Measurements from ENCODE around the gene IL4R.

DNA sequence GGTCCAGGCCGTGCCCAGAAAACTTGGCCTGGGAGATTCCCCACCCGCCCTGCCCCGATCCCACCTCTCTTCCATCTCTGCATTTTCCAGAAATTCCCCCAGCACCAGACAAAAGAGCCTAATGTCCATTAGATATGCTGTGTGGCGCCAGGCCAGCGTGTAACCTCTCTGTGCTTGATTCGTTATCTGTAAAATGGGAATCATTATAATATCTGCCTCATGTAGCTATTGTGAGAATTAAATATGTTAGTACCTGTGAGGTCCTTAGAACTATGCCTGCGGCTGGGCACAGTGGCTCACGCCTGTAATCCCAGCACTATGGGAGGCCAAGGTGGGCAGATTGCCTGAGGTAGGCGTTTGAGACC lies 54.6 kb downstream of the IL4R start:
- TF ChIP-seq, protein P1, sequence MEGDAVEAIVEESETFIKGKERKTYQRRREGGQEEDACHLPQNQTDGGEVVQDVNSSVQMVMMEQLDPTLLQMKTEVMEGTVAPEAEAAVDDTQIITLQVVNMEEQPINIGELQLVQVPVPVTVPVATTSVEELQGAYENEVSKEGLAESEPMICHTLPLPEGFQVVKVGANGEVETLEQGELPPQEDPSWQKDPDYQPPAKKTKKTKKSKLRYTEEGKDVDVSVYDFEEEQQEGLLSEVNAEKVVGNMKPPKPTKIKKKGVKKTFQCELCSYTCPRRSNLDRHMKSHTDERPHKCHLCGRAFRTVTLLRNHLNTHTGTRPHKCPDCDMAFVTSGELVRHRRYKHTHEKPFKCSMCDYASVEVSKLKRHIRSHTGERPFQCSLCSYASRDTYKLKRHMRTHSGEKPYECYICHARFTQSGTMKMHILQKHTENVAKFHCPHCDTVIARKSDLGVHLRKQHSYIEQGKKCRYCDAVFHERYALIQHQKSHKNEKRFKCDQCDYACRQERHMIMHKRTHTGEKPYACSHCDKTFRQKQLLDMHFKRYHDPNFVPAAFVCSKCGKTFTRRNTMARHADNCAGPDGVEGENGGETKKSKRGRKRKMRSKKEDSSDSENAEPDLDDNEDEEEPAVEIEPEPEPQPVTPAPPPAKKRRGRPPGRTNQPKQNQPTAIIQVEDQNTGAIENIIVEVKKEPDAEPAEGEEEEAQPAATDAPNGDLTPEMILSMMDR (IDR thresholded peaks at IDR 0.05) = no peak
- TF ChIP-seq POLR2A (IDR thresholded peaks at IDR 0.05) = no peak

Measured in Peyer's patch (tissue), 4 donors.